MM.1S (cell line): ENCODE results near the gene RAB14.

ENCODE experiments used
- EZH2phosphoT487 ChIP-seq: fragments of 300-600 bp; sonication (generic); IDR thresholded peaks from 2 replicates; pipeline ENCODE4 v1.6.1; 2018; ENCODE audit warnings: antibody characterized with exemption, low read length
- TF ChIP-seq, protein P1 (sequence below): fragments of 300-600 bp; sonication (generic); IDR thresholded peaks from 2 replicates; pipeline ENCODE4 v1.5.1; 2016; ENCODE audit warnings: antibody characterized with exemption, low read length, mixed read lengths

- TF ChIP-seq, protein P1, sequence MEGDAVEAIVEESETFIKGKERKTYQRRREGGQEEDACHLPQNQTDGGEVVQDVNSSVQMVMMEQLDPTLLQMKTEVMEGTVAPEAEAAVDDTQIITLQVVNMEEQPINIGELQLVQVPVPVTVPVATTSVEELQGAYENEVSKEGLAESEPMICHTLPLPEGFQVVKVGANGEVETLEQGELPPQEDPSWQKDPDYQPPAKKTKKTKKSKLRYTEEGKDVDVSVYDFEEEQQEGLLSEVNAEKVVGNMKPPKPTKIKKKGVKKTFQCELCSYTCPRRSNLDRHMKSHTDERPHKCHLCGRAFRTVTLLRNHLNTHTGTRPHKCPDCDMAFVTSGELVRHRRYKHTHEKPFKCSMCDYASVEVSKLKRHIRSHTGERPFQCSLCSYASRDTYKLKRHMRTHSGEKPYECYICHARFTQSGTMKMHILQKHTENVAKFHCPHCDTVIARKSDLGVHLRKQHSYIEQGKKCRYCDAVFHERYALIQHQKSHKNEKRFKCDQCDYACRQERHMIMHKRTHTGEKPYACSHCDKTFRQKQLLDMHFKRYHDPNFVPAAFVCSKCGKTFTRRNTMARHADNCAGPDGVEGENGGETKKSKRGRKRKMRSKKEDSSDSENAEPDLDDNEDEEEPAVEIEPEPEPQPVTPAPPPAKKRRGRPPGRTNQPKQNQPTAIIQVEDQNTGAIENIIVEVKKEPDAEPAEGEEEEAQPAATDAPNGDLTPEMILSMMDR, result no peak
- TF ChIP-seq EZH2phosphoT487, result no peak
These were observed 1.7 kb downstream of the RAB14 start for GRCh38 chr9:121199921-121200320.
